ENCODE results near the gene OR5K2.

The OR5K2 gene

GRCh38 chr3:98522544-98523281, 25.2 kb downstream of the OR5K2 start, which contains the start of gene CLDND1:
Gene CLDND1, minus strand, starts transcription at chr3:98522902. Its CDS starts 1,478 bp downstream, at chr3:98521424.
- peak; percentile 84 to 90 for DNase-seq (ENCODE audit: low read depth in 2 of 2, low spot score in 1 of 2)

- no peak for DNase-seq (ENCODE audit: low read depth in 2 of 2, low spot score in 1 of 2)
These were observed 28.0 kb downstream of the OR5K2 start for GRCh38 chr3:98525494-98525893.

- DNase-seq (ENCODE audit: low read depth in 2 of 2, low spot score in 1 of 2) = no peak
These were observed 31.2 kb downstream of the OR5K2 start for GRCh38 chr3:98528474-98529346.

GRCh38 chr3:98529856-98530459, 32.5 kb downstream of the OR5K2 start:
- no peak for DNase-seq (ENCODE audit: low read depth in 2 of 2, low spot score in 1 of 2)

GRCh38 chr3:98530676-98531075, 33.2 kb downstream of the OR5K2 start:
- DNase-seq (ENCODE audit: low read depth in 2 of 2, low spot score in 1 of 2) = no peak

- DNase-seq (ENCODE audit: low read depth in 2 of 2, low spot score in 1 of 2) = no peak
These were observed 34.3 kb downstream of the OR5K2 start, which contains the start of gene GPR15 for GRCh38 chr3:98531622-98532274. Gene GPR15, plus strand, starts transcription at chr3:98531978. Its CDS starts 56 bp downstream, at chr3:98532034.

GRCh38 chr3:98532275-98532637, 34.8 kb downstream of the OR5K2 start:
- no peak for DNase-seq (ENCODE audit: low read depth in 2 of 2, low spot score in 1 of 2)

GRCh38 chr3:98532709-98533571, 35.5 kb downstream of the OR5K2 start:
- DNase-seq (ENCODE audit: low read depth in 2 of 2, low spot score in 1 of 2) = no peak

- no peak for DNase-seq (ENCODE audit: low read depth in 2 of 2, low spot score in 1 of 2)
These were observed 36.7 kb downstream of the OR5K2 start for GRCh38 chr3:98534168-98534567.

- no peak for DNase-seq (ENCODE audit: low read depth in 2 of 2, low spot score in 1 of 2)
These were observed 37.3 kb downstream of the OR5K2 start for GRCh38 chr3:98534734-98535133.

- no peak for DNase-seq (ENCODE audit: low read depth in 2 of 2, low spot score in 1 of 2)
These were observed 39.1 kb downstream of the OR5K2 start for GRCh38 chr3:98536456-98537017.

GRCh38 chr3:98540346-98540745, 42.9 kb downstream of the OR5K2 start:
- no peak for DNase-seq (ENCODE audit: low read depth in 2 of 2, low spot score in 1 of 2)

- DNase-seq (ENCODE audit: low read depth in 2 of 2, low spot score in 1 of 2) = no peak
These were observed 44.2 kb downstream of the OR5K2 start for GRCh38 chr3:98541695-98542094.

- no peak for DNase-seq (ENCODE audit: low read depth in 2 of 2, low spot score in 1 of 2)
These were observed 45.1 kb downstream of the OR5K2 start for GRCh38 chr3:98542623-98543022.

- no peak for DNase-seq (ENCODE audit: low read depth in 2 of 2, low spot score in 1 of 2)
These were observed 48.5 kb downstream of the OR5K2 start for GRCh38 chr3:98545940-98546339.

All from stimulated activated CD8-positive, alpha-beta memory T cell treated with anti-CD3 and anti-CD28 coated beads, Interleukin-4, amount 100 ng/mL, for 1 hour (primary cell).